H1 (cell line): ENCODE measurements around the gene C4B. TPM values are rescaled to one million over a fixed set of nuclear protein-coding genes. Genes with fewer than 3 reads are reported as not detected.
"Not testable (repeated sequence)": the region's sequence is repeated elsewhere in the genome, so short reads cannot be mapped to it uniquely, and the experiment has no call there.

Source experiments
- CTCF ChIA-PET: fragments of 300-600 bp; sonication (Branson Sonifier 250); formaldehyde crosslinking; loops from one replicate; lab custom pipeline; 2021; ENCODE audit not compliant: partially characterized antibody; lab: Charles Lee
- POLR2A ChIA-PET: fragments of 300-600 bp; sonication (Branson Sonifier 250); formaldehyde crosslinking; loops from one replicate; lab custom pipeline; 2021; ENCODE audit warnings: inconsistent platforms; ENCODE audit not compliant: partially characterized antibody; lab: Charles Lee
- DNase-seq, 2 experiments: peaks; one replicate each; pipeline versions ENCODE4 v3.0.0 to v3.0.0-alpha.2; 2010 to 2022; ENCODE audit warnings: low spot score in 2 of 2, low read depth in 1 of 2, mixed read lengths in 1 of 2
- FAIRE-seq: peaks from 2 replicates; lab custom pipeline; 2011; peaks lifted over from hg19 to GRCh38; lab: Jason Lieb, UNC
- H2AFZ ChIP-seq: 2 replicates; pipeline ENCODE4 v1.8.1; 2012; ENCODE audit warnings: low read length, inconsistent platforms
- H2AK5ac ChIP-seq: 2 replicates; pipeline ENCODE4 v1.6.1; 2013; ENCODE audit warnings: low read depth, low read length
- H2BK120ac ChIP-seq: replicated peaks from 2 replicates; pipeline ENCODE3; 2013; ENCODE audit warnings: low read depth, low read length, inconsistent platforms
- H2BK12ac ChIP-seq: 2 replicates; pipeline ENCODE4 v1.6.1; 2013; ENCODE audit warnings: low read depth, low read length
- H2BK15ac ChIP-seq: 2 replicates; pipeline ENCODE4 v1.6.1; 2013; ENCODE audit warnings: low read length
- H2BK20ac ChIP-seq: 2 replicates; pipeline ENCODE4 v1.6.1; 2013; ENCODE audit warnings: low read length
- H2BK5ac ChIP-seq: 2 replicates; pipeline ENCODE4 v1.6.1; 2013; ENCODE audit warnings: low read depth, low read length
- H3K14ac ChIP-seq: 2 replicates; pipeline ENCODE4 v1.6.1; 2013; ENCODE audit warnings: inconsistent platforms; ENCODE audit not compliant: insufficient read length
- H3K18ac ChIP-seq: 2 replicates; pipeline ENCODE4 v1.6.1; 2013; ENCODE audit warnings: low read length; ENCODE audit errors: extremely low read depth
- H3K23ac ChIP-seq: 2 replicates; pipeline ENCODE4 v1.6.1; 2013; ENCODE audit warnings: inconsistent platforms; ENCODE audit not compliant: insufficient read length
- H3K23me2 ChIP-seq: 2 replicates; pipeline ENCODE4 v1.6.1; 2013; ENCODE audit warnings: low read depth, low read length
- H3K27ac ChIP-seq: 2 replicates; pipeline ENCODE4 v1.6.1; 2011; ENCODE audit warnings: low read depth, low read length, inconsistent platforms
- H3K27me3 ChIP-seq, 4 experiments: replicated peaks in 1 of 4; 1 replicate in 1 of 4; 2 replicates in 3 of 4; pipeline versions ENCODE4 v1.6.1 to v1.8.1; 2011 to 2013; ENCODE audit warnings: low read length in 3 of 4, mild to moderate bottlenecking in 3 of 4, inconsistent platforms in 2 of 4, mixed read lengths in 2 of 4, moderate library complexity in 1 of 4; ENCODE audit not compliant: control insufficient read depth in 3 of 4, insufficient read depth in 3 of 4; ENCODE audit errors: extremely low read depth in 1 of 4
- H3K36me3 ChIP-seq, 4 experiments: 2 replicates each; pipeline versions ENCODE4 v1.6.1 to v1.8.1; 2011 to 2013; ENCODE audit warnings: mild to moderate bottlenecking in 4 of 4, low read length in 3 of 4, moderate library complexity in 2 of 4, control low read depth in 1 of 4, inconsistent platforms in 1 of 4; ENCODE audit not compliant: insufficient read depth in 4 of 4, control insufficient read depth in 2 of 4
- H3K4ac ChIP-seq: replicated peaks from 2 replicates; pipeline ENCODE3; 2013; ENCODE audit warnings: low read length, low read depth, mixed read lengths, inconsistent platforms; ENCODE audit not compliant: insufficient read length
- H3K4me1 ChIP-seq, 4 experiments: replicated peaks in 1 of 4; 1 replicate in 1 of 4; 2 replicates in 3 of 4; pipeline versions ENCODE4 v1.6.1 to v1.8.1; 2011 to 2013; ENCODE audit warnings: low read length in 3 of 4, inconsistent platforms in 2 of 4, mixed read lengths in 1 of 4; ENCODE audit not compliant: insufficient read depth in 4 of 4, control insufficient read depth in 3 of 4
- H3K4me2 ChIP-seq, 2 experiments: 2 replicates each; pipeline versions ENCODE4 v1.6.1 to v1.8.1; 2011 to 2013; ENCODE audit warnings: low read depth in 2 of 2, low read length in 2 of 2, control low read depth in 1 of 2, inconsistent platforms in 1 of 2, mild to moderate bottlenecking in 1 of 2; ENCODE audit not compliant: insufficient read depth in 1 of 2
- H3K4me3 ChIP-seq, 4 experiments: fragments of 200-600, 300-600 bp in 1 of 4; sonication (generic), shearing (Covaris generic), sonication (Bioruptor Twin) in 1 of 4; 2 replicates each; pipeline versions ENCODE4 v1.5.1 to v1.8.1; 2011 to 2016; ENCODE audit warnings: low read length in 4 of 4, low read depth in 3 of 4, control low read depth in 2 of 4, inconsistent platforms in 2 of 4, mild to moderate bottlenecking in 2 of 4, mixed read lengths in 1 of 4, moderate library complexity in 1 of 4; ENCODE audit not compliant: insufficient read depth in 2 of 4; ENCODE audit errors: extremely low read depth in 1 of 4
- H3K56ac ChIP-seq: replicated peaks from 2 replicates; pipeline ENCODE3; 2013; ENCODE audit warnings: low read depth, mild to moderate bottlenecking, mixed read lengths, low read length, inconsistent platforms; ENCODE audit not compliant: insufficient read length
- H3K79me1 ChIP-seq: 2 replicates; pipeline ENCODE4 v1.6.1; 2013; ENCODE audit warnings: low read depth, low read length, control low read depth
- H3K79me2 ChIP-seq, 2 experiments: 2 replicates each; pipeline versions ENCODE4 v1.6.1 to v1.8.1; 2012 to 2013; ENCODE audit warnings: low read length in 2 of 2, mild to moderate bottlenecking in 2 of 2, inconsistent platforms in 1 of 2; ENCODE audit not compliant: insufficient read depth in 2 of 2, control insufficient read depth in 1 of 2
- H3K9ac ChIP-seq, 4 experiments: replicated peaks in 1 of 4; 1 replicate in 1 of 4; 2 replicates in 3 of 4; pipeline versions ENCODE4 v1.6.1 to v1.8.1; 2011 to 2013; ENCODE audit warnings: low read depth in 3 of 4, low read length in 3 of 4, control low read depth in 2 of 4, mild to moderate bottlenecking in 2 of 4, moderate library complexity in 2 of 4, inconsistent platforms in 1 of 4; ENCODE audit errors: extremely low read depth in 1 of 4
- H3K9me3 ChIP-seq, 2 experiments: 2 replicates each; pipeline versions ENCODE4 v1.6.1 to v1.8.1; 2012 to 2013; ENCODE audit warnings: mild to moderate bottlenecking in 2 of 2, moderate library complexity in 2 of 2, control low read depth in 1 of 2, inconsistent platforms in 1 of 2, low read depth in 1 of 2, low read length in 1 of 2, mixed read lengths in 1 of 2; ENCODE audit not compliant: insufficient read depth in 2 of 2
- H4K20me1 ChIP-seq, 2 experiments: replicated peaks in 1 of 2; 2 replicates each; pipeline versions ENCODE3 to v1.8.1; 2011 to 2013; ENCODE audit warnings: inconsistent platforms in 2 of 2, low read length in 2 of 2, mild to moderate bottlenecking in 1 of 2; ENCODE audit not compliant: insufficient read depth in 2 of 2, control insufficient read depth in 1 of 2
- H4K5ac ChIP-seq: 2 replicates; pipeline ENCODE4 v1.6.1; 2013; ENCODE audit warnings: low read length, low read depth, mixed read lengths, inconsistent platforms; ENCODE audit not compliant: insufficient read length
- H4K8ac ChIP-seq: 2 replicates; pipeline ENCODE4 v1.8.0; 2013; ENCODE audit warnings: mild to moderate bottlenecking, moderate library complexity, low read length, inconsistent platforms; ENCODE audit not compliant: insufficient read depth; ENCODE audit errors: extremely low read depth
- H4K91ac ChIP-seq: replicated peaks from 2 replicates; pipeline ENCODE3; 2013; ENCODE audit warnings: low read length, mixed read lengths, inconsistent platforms; ENCODE audit not compliant: insufficient read length
- WGBS, 2 experiments: shearing (Covaris generic) in 1 of 2; methylation state at CpG; one replicate each; pipeline versions ENCODE4 v1.1.6 to v1.1.7; 2013 to 2015; ENCODE audit warnings: low lambda C conversion rate in 2 of 2, mixed read lengths in 2 of 2, inconsistent platforms in 1 of 2, low coverage in 1 of 2, missing lambda C conversion rate in 1 of 2; ENCODE audit not compliant: insufficient replicate concordance in 2 of 2, insufficient coverage in 1 of 2, insufficient read length in 1 of 2; ENCODE audit errors: extremely low coverage in 1 of 2, missing lambda C conversion rate in 1 of 2; 5-methylcytosine and 5-hydroxymethylcytosine counted together
- polyA plus RNA-seq, 7 experiments: library from polyadenylated mRNA; depleted of rRNA in 3 of 7; stranded (reverse) in 5 of 7; unstranded in 2 of 7; fragments of >200 nt in 5 of 7; fragments of 200-250 nt in 2 of 7; gene quantifications; 1 replicate in 5 of 7; 2 replicates in 1 of 7; 4 replicates in 1 of 7; pipeline versions ENCODE4 v1.2.1 to v1.2.3, GENCODE V29; 2011 to 2013; ENCODE audit warnings: missing spikeins in 2 of 7, mixed read lengths in 2 of 7
- total RNA-seq: library from RNA; stranded (reverse); fragmentation: NEBNext Ultra II Directional; extraction: Animal tissue kit (Norgen Biotek cat#: 25700); gene quantifications from 2 replicates; pipeline ENCODE4 v1.2.1, GENCODE V29; 2021

The C4B gene
- total and polyA plus RNA-seq, 2 of the 8 experiments (the other 6 are each of a cell fraction or from before 2014, with no cell fraction given) = 0.74 to 3.5 TPM

DNA sequence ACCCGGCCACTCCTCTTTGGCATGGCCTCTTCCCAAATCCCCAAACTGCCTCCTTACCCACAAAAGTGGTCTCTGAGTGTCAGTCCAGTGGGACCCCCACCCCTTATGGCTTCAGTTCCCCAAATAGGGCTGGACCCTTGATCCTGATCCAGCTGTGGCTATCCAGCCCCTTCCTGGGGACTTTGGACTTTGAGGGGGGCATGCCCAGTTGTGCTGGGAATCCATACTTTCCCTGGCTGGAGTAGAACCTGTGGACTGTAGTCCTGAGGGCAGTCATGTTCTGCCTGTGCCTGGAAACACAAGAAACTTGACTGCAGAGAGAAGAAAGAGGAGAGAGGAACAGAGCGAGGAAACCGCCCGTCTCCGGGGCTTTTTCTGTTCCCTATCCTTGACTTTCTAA lies 22.5 kb downstream of the C4B start:
- FAIRE-seq, H3K27me3 ChIP-seq: not testable (repeated sequence)
- WGBS, 2 experiments = 100% methylated on average over 1 of the region's 5 CpGs; no CpG with 5 or more reads in 1 of the 2 experiments

More for the DNA sequence above, 22.5 kb downstream of the C4B start:
- DNase-seq, H2BK120ac ChIP-seq, H3K4me2 ChIP-seq, H3K36me3 ChIP-seq, H2BK5ac ChIP-seq, H2BK12ac ChIP-seq, H3K79me2 ChIP-seq, H3K9ac ChIP-seq, H3K18ac ChIP-seq, H4K20me1 ChIP-seq, H3K27ac ChIP-seq, H2AFZ ChIP-seq, H3K56ac ChIP-seq, H4K5ac ChIP-seq, H2BK15ac ChIP-seq, H4K91ac ChIP-seq, H3K4me1 ChIP-seq, H3K14ac ChIP-seq, H3K23me2 ChIP-seq, H2BK20ac ChIP-seq, POLR2A ChIA-PET, H2AK5ac ChIP-seq, H3K23ac ChIP-seq, H3K4me3 ChIP-seq, H3K4ac ChIP-seq, H4K8ac ChIP-seq, H3K9me3 ChIP-seq, H3K79me1 ChIP-seq: not testable (repeated sequence)
- CTCF ChIA-PET = interaction anchor here (1.2 kb wide), 1 partner anchor 9 kb away, joined by 3 read pairs; no protein-coding TSS in a partner anchor
